HepG2 (cell line): Measurements from ENCODE around the gene CDK3. TPM values are rescaled to one million over a fixed set of nuclear protein-coding genes. Genes with fewer than 3 reads are reported as not detected.
A peak's percentile ranks its signal among the peaks of the same experiment; 100 is the strongest.

Experiments used
- CCDC6 ChIP-seq: sonication (generic); formaldehyde crosslinking; IDR thresholded peaks from 2 replicates; pipeline ENCODE4 v1.8.1; 2022; ENCODE audit warnings: mild to moderate bottlenecking, missing genetic modification reagents, moderate library complexity
- HES4 ChIP-seq: sonication (generic); formaldehyde crosslinking; IDR thresholded peaks from 2 replicates; pipeline ENCODE4 v1.9.0; 2021; ENCODE audit warnings: mild to moderate bottlenecking, missing genetic modification reagents, borderline replicate concordance
- NBN ChIP-seq: fragments of 450-650 bp; conservative IDR thresholded peaks from 2 replicates; pipeline ENCODE4 v1.6.1; 2017
- POLR2A ChIP-seq, 2 experiments: IDR thresholded peaks; 2 replicates each; pipeline ENCODE4 v1.6.1; 2011; ENCODE audit warnings: low read depth in 2 of 2, low read length in 2 of 2, mild to moderate bottlenecking in 1 of 2, moderate library complexity in 1 of 2; ENCODE audit not compliant: insufficient read depth in 1 of 2
- SOX13 ChIP-seq, 3 experiments: fragments of 450-650 bp in 1 of 3; sonication (generic) in 1 of 3; formaldehyde crosslinking in 1 of 3; IDR thresholded peaks in 2 of 3; conservative IDR thresholded peaks in 1 of 3; 2 replicates each; pipeline versions ENCODE4 v1.5.0 to v1.6.1; 2016 to 2020; ENCODE audit warnings: antibody characterized with exemption in 1 of 3, mild to moderate bottlenecking in 1 of 3, missing compliant biosample characterization in 1 of 3, missing genetic modification reagents in 1 of 3, moderate library complexity in 1 of 3
- SP4 ChIP-seq: sonication (generic); formaldehyde crosslinking; IDR thresholded peaks from 2 replicates; pipeline ENCODE4 v1.8.1; 2023; ENCODE audit warnings: mild to moderate bottlenecking, missing genetic modification reagents
- ZC3H4 ChIP-seq: sonication (generic); formaldehyde crosslinking; IDR thresholded peaks from 2 replicates; pipeline ENCODE4 v1.4.0; 2020; ENCODE audit warnings: missing genetic modification reagents, borderline replicate concordance
- ZNF12 ChIP-seq: sonication (generic); formaldehyde crosslinking; IDR thresholded peaks from 2 replicates; pipeline ENCODE4 v1.5.0; 2020; ENCODE audit warnings: missing genetic modification reagents
- ZNF235 ChIP-seq: sonication (generic); formaldehyde crosslinking; IDR thresholded peaks from 2 replicates; pipeline ENCODE4 v1.8.1; 2023; ENCODE audit warnings: mild to moderate bottlenecking, missing genetic modification reagents, borderline replicate concordance
- ZNF431 ChIP-seq: sonication (generic); formaldehyde crosslinking; IDR thresholded peaks from 2 replicates; pipeline ENCODE4 v1.9.0; 2022; ENCODE audit warnings: missing genetic modification reagents, low read depth, mild to moderate bottlenecking, borderline replicate concordance
- ZNF879 ChIP-seq: sonication (generic); formaldehyde crosslinking; IDR thresholded peaks from 2 replicates; pipeline ENCODE4 v1.8.1; 2023; ENCODE audit warnings: missing genetic modification reagents
- polyA plus RNA-seq, 8 experiments: library from polyadenylated mRNA; depleted of rRNA in 3 of 8; stranded (reverse) in 7 of 8; unstranded in 1 of 8; fragments of >200 nt; fragmentation: Illumina TruSeq in 4 of 8; extraction: Trizol in 4 of 8; gene quantifications; 2 replicates each; pipeline versions ENCODE4 v1.2.1 to v1.2.3, GENCODE V29; 2011 to 2016; ENCODE audit warnings: low read depth in 4 of 8, missing spikeins in 1 of 8, mixed read lengths in 1 of 8; ENCODE audit not compliant: insufficient read depth in 1 of 8
- total RNA-seq, 5 experiments: library from RNA; depleted of rRNA; stranded (reverse); fragments of >200 nt; fragmentation: Illumina TruSeq; extraction: Trizol; gene quantifications; 2 replicates each; pipeline ENCODE4 v1.2.3, GENCODE V29; 2016; ENCODE audit warnings: low read depth in 1 of 5
- TF ChIP-seq, protein P1 (sequence below): sonication (generic); formaldehyde crosslinking; conservative IDR thresholded peaks from 2 replicates; pipeline ENCODE4 v1.4.0; 2020; ENCODE audit warnings: missing genetic modification reagents
- TF ChIP-seq, protein P2 (sequence below): sonication (generic); formaldehyde crosslinking; IDR thresholded peaks from 2 replicates; pipeline ENCODE4 v1.9.0; 2021; ENCODE audit warnings: missing genetic modification reagents, borderline replicate concordance
- TF ChIP-seq, protein P3 (sequence below): sonication (generic); formaldehyde crosslinking; IDR thresholded peaks from 2 replicates; pipeline ENCODE4 v1.8.1; 2022; ENCODE audit warnings: mild to moderate bottlenecking, missing genetic modification reagents
- TF ChIP-seq, protein P4 (sequence below): sonication (generic); formaldehyde crosslinking; conservative IDR thresholded peaks from 2 replicates; pipeline ENCODE4 v1.8.0; 2022; ENCODE audit warnings: low read depth, missing genetic modification reagents

CDK3 gene
- total and polyA plus RNA-seq, 2 of the 13 experiments (the other 11 are each of a cell fraction or from before 2014, with no cell fraction given): 5.8 to 11.4 TPM

DNA sequence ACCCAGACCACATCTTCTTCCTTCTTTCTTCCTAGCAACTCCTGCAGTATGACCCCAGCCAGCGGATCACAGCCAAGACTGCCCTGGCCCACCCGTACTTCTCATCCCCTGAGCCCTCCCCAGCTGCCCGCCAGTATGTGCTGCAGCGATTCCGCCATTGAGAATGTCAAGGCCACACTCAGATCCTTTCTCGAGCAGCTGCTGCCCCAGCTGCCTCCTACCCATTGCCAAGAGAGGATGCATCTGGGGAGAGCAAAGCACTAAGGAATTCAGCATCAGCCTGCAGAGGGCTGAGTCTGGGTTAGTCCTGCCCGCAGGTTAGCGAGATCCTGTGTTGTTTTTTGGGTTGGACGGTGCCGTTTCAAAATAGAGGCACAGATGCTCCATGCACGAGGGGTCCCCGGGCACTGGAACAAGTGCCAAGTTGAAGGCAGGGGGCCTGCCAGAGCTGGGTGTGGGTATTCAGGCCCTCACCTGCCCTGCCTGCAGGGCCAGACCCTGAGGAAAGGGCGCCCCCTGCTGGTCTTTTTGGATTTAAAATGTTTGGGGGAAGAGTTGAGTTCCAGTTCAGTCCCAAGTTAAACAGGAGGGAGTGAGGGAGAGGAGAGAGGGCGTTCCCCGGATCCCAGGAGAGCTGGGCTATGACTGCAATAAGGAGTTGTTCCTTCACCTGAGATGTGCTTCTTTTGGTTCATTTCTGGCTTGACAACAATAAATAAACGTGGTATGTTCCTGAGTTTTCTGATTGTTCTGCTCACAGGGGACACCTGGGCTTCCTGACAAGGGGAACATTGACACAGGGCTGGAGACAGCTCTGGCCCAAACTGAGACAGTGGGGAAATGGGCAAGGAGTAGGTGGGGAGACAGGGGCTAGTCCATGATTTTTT, 4.9 kb downstream of the CDK3 start (continued):
- TF ChIP-seq, protein P1, sequence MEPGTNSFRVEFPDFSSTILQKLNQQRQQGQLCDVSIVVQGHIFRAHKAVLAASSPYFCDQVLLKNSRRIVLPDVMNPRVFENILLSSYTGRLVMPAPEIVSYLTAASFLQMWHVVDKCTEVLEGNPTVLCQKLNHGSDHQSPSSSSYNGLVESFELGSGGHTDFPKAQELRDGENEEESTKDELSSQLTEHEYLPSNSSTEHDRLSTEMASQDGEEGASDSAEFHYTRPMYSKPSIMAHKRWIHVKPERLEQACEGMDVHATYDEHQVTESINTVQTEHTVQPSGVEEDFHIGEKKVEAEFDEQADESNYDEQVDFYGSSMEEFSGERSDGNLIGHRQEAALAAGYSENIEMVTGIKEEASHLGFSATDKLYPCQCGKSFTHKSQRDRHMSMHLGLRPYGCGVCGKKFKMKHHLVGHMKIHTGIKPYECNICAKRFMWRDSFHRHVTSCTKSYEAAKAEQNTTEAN (CRISPR knock-in tag): no peak
- TF ChIP-seq SOX13 (IDR thresholded peaks at IDR 0.05) (no peak), SOX13 (CRISPR knock-in tag; conservative IDR thresholded peaks at IDR 0.05 in 1 of 2, IDR thresholded peaks at IDR 0.05 in 1 of 2) (0 out of 4 replicates have a peak, but pooled peaks of 1 of the 2 experiments have one; percentile 51), ZNF879 (CRISPR knock-in tag) (no peak), HES4 (no peak), CCDC6 (CRISPR knock-in tag) (no peak), ZNF431 (CRISPR knock-in tag) (no peak), POLR2A (IDR thresholded peaks at IDR 0.05; ENCODE audit: insufficient read depth in 1 of 2, low read depth in 2 of 2, low read length in 2 of 2) (no peak), ZC3H4 (CRISPR knock-in tag) (no peak), NBN (no peak), SP4 (CRISPR knock-in tag) (0 out of 2 replicates have a peak, but pooled peaks have one; percentile 34), ZNF235 (CRISPR knock-in tag) (no peak), ZNF12 (CRISPR knock-in tag) (no peak)
- TF ChIP-seq, protein P2, sequence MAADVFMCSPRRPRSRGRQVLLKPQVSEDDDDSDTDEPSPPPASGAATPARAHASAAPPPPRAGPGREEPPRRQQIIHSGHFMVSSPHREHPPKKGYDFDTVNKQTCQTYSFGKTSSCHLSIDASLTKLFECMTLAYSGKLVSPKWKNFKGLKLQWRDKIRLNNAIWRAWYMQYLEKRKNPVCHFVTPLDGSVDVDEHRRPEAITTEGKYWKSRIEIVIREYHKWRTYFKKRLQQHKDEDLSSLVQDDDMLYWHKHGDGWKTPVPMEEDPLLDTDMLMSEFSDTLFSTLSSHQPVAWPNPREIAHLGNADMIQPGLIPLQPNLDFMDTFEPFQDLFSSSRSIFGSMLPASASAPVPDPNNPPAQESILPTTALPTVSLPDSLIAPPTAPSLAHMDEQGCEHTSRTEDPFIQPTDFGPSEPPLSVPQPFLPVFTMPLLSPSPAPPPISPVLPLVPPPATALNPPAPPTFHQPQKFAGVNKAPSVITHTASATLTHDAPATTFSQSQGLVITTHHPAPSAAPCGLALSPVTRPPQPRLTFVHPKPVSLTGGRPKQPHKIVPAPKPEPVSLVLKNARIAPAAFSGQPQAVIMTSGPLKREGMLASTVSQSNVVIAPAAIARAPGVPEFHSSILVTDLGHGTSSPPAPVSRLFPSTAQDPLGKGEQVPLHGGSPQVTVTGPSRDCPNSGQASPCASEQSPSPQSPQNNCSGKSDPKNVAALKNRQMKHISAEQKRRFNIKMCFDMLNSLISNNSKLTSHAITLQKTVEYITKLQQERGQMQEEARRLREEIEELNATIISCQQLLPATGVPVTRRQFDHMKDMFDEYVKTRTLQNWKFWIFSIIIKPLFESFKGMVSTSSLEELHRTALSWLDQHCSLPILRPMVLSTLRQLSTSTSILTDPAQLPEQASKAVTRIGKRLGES: no peak
- TF ChIP-seq, protein P3, sequence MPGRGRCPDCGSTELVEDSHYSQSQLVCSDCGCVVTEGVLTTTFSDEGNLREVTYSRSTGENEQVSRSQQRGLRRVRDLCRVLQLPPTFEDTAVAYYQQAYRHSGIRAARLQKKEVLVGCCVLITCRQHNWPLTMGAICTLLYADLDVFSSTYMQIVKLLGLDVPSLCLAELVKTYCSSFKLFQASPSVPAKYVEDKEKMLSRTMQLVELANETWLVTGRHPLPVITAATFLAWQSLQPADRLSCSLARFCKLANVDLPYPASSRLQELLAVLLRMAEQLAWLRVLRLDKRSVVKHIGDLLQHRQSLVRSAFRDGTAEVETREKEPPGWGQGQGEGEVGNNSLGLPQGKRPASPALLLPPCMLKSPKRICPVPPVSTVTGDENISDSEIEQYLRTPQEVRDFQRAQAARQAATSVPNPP: no peak
- TF ChIP-seq, protein P4, sequence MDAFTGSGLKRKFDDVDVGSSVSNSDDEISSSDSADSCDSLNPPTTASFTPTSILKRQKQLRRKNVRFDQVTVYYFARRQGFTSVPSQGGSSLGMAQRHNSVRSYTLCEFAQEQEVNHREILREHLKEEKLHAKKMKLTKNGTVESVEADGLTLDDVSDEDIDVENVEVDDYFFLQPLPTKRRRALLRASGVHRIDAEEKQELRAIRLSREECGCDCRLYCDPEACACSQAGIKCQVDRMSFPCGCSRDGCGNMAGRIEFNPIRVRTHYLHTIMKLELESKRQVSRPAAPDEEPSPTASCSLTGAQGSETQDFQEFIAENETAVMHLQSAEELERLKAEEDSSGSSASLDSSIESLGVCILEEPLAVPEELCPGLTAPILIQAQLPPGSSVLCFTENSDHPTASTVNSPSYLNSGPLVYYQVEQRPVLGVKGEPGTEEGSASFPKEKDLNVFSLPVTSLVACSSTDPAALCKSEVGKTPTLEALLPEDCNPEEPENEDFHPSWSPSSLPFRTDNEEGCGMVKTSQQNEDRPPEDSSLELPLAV (CRISPR knock-in tag): no peak
